ENCODE measurements around the gene LYAR. TPM values are rescaled to one million over a fixed set of nuclear protein-coding genes. Genes with fewer than 3 reads are reported as not detected.

Gene LYAR, protein sequence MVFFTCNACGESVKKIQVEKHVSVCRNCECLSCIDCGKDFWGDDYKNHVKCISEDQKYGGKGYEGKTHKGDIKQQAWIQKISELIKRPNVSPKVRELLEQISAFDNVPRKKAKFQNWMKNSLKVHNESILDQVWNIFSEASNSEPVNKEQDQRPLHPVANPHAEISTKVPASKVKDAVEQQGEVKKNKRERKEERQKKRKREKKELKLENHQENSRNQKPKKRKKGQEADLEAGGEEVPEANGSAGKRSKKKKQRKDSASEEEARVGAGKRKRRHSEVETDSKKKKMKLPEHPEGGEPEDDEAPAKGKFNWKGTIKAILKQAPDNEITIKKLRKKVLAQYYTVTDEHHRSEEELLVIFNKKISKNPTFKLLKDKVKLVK
- 38.3 and 49.3 TPM in 2 replicates for total RNA-seq (2021)
- Bru-seq, nascent RNA = percentile 80 among the genes with signal in this experiment
- BruChase-seq, experiment 1, labeled RNA remaining after a 2-hour chase = percentile 78 among the genes with signal in this experiment
- percentile 86 among the genes with signal in this experiment for BruChase-seq, experiment 2, labeled RNA remaining after a 6-hour chase
- long read RNA-seq, transcript LYAR-201 (10 exons, 1,569 nt) = major isoform, 63 of 73 reads
- long read RNA-seq, partial matches to known transcripts = 7 of 73 reads
- long read RNA-seq, other reads (novel, unspliced or antisense) = 2 of 73 reads

GRCh38 chr4:4289941-4290850 lies at the start of gene LYAR, which contains the start of gene ZBTB49:
Gene LYAR, minus strand, starts transcription at chr4:4290154. Its CDS starts 6,412 bp downstream, at chr4:4283742.
Gene ZBTB49, plus strand, starts transcription at chr4:4290251. Its CDS starts 9,695 bp downstream, at chr4:4299946.
- DNase-seq (ENCODE audit: low spot score) = peak; percentile 92
- intact Hi-C loops (cut with micrococcal nuclease; ENCODE audit: unreplicated experiment) = no loop called here
- peak within 1 kb of the TSS; percentile 73 for H3K4me3 ChIP-seq (ENCODE audit: low read depth, low read length, poor library complexity, severe bottlenecking)
- H3K36me3 ChIP-seq (ENCODE audit: insufficient read depth, low read length, poor library complexity, severe bottlenecking) = peaks cover 9% of the 10 kb centered on the region
- H3K9me3 ChIP-seq (ENCODE audit: low read depth, low read length, poor library complexity, severe bottlenecking) = no peaks in the 10 kb centered on the region
- peak within 1 kb of the TSS; percentile 82 for H3K27ac ChIP-seq (ENCODE audit: low read depth, low read length, poor library complexity, severe bottlenecking)
- peaks cover 14% of the 10 kb centered on the region for H3K4me1 ChIP-seq (ENCODE audit: insufficient read depth, low read length, poor library complexity, severe bottlenecking)
- no TSS peak for BruUV-seq (replicated peaks)
- POLR2A ChIA-PET (ENCODE audit: low non-redundant PET) = interaction anchor here (0.7 kb wide), 1 partner anchor 65 kb away, joined by 6 read pairs; no protein-coding TSS in a partner anchor
- TF ChIP-seq EZH2 (IDR thresholded peaks at IDR 0.05; ENCODE audit: borderline replicate concordance, low read depth, low read length, poor library complexity, severe bottlenecking) = no peak
- TF ChIP-seq, protein P1, sequence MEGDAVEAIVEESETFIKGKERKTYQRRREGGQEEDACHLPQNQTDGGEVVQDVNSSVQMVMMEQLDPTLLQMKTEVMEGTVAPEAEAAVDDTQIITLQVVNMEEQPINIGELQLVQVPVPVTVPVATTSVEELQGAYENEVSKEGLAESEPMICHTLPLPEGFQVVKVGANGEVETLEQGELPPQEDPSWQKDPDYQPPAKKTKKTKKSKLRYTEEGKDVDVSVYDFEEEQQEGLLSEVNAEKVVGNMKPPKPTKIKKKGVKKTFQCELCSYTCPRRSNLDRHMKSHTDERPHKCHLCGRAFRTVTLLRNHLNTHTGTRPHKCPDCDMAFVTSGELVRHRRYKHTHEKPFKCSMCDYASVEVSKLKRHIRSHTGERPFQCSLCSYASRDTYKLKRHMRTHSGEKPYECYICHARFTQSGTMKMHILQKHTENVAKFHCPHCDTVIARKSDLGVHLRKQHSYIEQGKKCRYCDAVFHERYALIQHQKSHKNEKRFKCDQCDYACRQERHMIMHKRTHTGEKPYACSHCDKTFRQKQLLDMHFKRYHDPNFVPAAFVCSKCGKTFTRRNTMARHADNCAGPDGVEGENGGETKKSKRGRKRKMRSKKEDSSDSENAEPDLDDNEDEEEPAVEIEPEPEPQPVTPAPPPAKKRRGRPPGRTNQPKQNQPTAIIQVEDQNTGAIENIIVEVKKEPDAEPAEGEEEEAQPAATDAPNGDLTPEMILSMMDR (conservative IDR thresholded peaks at IDR 0.05; ENCODE audit: low read depth, low read length) = no peak
- no peaks in the 10 kb centered on the region for H3K27me3 ChIP-seq (replicated peaks; ENCODE audit: insufficient read depth, low read depth, low read length, poor library complexity)
- CTCF ChIA-PET = no interaction called here

GRCh38 chr4:4339504-4340085 lies 49.6 kb upstream of the LYAR start:
- H3K27ac ChIP-seq (ENCODE audit: low read depth, low read length, poor library complexity, severe bottlenecking) = no peak overlapping the region
- no peaks in the 10 kb centered on the region for H3K27me3 ChIP-seq (replicated peaks; ENCODE audit: insufficient read depth, low read depth, low read length, poor library complexity)
- no peak overlapping the region for H3K4me3 ChIP-seq (ENCODE audit: low read depth, low read length, poor library complexity, severe bottlenecking)
- intact Hi-C loops (cut with micrococcal nuclease; ENCODE audit: unreplicated experiment) = loop anchor here (10.0 kb wide), 1 partner anchor 355 kb away; no protein-coding TSS in a partner anchor
- BruUV-seq (replicated peaks) = no TSS peak
- ChIA-PET CTCF (no interaction called here), POLR2A (ENCODE audit: low non-redundant PET) (no interaction called here)
- no peak for TF ChIP-seq EZH2 (IDR thresholded peaks at IDR 0.05; ENCODE audit: borderline replicate concordance, low read depth, low read length, poor library complexity, severe bottlenecking)
- TF ChIP-seq, protein P1 (conservative IDR thresholded peaks at IDR 0.05; ENCODE audit: low read depth, low read length) = no peak
- no peak for DNase-seq (ENCODE audit: low spot score)
- no peaks in the 10 kb centered on the region for H3K9me3 ChIP-seq (ENCODE audit: low read depth, low read length, poor library complexity, severe bottlenecking)
- H3K4me1 ChIP-seq (ENCODE audit: insufficient read depth, low read length, poor library complexity, severe bottlenecking) = no peaks in the 10 kb centered on the region
- no peaks in the 10 kb centered on the region for H3K36me3 ChIP-seq (ENCODE audit: insufficient read depth, low read length, poor library complexity, severe bottlenecking)

Data from A673 (cell line).